RPMI7951 (cell line): ENCODE results near the gene GLRB. TPM values are rescaled to one million over a fixed set of nuclear protein-coding genes. Genes with fewer than 3 reads are reported as not detected.
A peak's percentile ranks its signal among the peaks of the same experiment; 100 is the strongest.
"Not testable (repeated sequence)": the region's sequence is repeated elsewhere in the genome, so short reads cannot be mapped to it uniquely, and the experiment has no call there.

ENCODE experiments used
- DNase-seq: peaks from one replicate; pipeline ENCODE4 v3.0.0-alpha.2; 2012; ENCODE audit warnings: low read depth
- total RNA-seq: library from RNA; depleted of rRNA; stranded (reverse); fragments of >200 nt; shearing (Covaris generic); gene quantifications from 2 replicates; pipeline ENCODE4 v1.2.3, GENCODE V29; 2014

The GLRB gene
- total RNA-seq, 1 experiment from 2014 or later, result 11.1 TPM

GRCh38 chr4:157127571-157127970 is 51.6 kb downstream of the GLRB start:
- no peak for DNase-seq

DNA sequence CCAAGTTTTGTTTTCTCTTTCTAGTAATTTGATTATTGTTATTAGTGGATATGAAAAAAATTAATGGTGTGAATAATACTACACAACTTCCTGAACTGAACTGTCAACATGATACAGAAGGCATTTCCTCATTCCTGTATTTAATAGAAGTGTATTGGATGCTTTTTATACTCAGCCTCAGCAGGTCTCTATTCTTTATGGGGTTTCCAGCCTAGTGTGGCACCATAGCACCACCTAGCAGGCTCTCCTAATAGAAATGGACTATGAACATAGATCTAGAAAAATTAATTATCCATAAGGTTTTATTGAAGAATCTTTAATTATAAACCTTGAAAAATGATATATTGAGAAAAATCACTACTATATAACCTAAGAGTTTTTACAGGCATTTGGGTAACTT is 52.4 kb downstream of the GLRB start:
- peak; percentile 24 for DNase-seq

- no peak for DNase-seq
Measured at GRCh38 chr4:157141976-157142375, 66.0 kb downstream of the GLRB start.

DNA sequence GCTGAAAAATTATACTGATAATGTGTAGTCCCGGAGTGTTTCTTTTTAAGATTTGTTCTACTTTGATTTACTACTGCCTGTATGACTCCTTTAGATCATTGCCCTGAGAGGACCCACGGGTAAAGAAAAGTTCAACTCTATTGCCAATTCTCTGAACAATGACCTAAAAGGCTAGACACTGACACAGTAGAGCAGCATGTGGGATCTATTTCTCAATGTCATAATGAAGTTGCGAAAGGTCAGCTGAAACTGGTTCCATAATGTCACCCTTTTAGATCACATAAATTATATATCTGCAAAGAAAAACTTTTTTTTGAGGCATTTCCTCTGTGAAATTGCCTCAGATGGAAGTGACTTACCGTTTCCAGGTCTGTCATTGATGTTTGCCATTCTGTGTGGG is 67.4 kb downstream of the GLRB start:
- DNase-seq, result no peak

DNA sequence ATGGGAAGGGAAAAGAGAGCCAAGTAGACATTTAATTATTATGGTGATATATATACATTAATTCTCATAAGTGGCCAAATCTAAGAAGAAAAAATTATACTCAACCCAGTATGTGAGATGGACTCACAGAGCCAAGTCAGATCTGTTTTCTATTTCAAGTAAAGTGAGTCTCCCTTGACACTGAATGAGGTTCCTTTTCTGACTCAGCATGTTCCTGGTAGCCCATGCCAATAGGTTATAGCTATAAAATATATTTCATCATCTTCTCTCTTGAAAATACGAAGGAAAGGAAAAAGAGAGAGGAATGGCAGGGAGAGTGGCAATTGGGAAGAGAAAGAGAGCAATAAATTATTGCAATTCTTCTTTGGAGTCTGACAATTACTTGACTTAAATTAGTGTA is 75.8 kb downstream of the GLRB start:
- no peak for DNase-seq

- DNase-seq, result no peak
Measured at GRCh38 chr4:157165935-157166610, 90.1 kb downstream of the GLRB start.

DNA sequence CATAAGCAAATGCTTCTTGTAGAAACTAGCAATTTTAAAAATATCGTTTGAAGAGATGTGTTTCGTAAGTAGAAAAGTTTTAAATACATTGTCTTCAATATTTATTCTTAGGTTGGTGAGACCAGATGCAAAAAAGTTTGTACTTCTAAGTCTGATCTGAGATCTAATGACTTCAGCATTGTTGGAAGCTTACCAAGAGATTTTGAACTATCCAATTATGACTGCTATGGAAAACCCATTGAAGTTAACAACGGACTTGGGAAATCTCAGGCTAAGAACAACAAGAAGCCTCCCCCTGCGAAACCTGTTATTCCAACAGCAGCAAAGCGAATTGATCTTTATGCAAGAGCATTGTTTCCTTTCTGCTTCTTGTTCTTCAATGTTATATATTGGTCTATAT is 94.4 kb downstream of the GLRB start:
- no peak for DNase-seq

GRCh38 chr4:157172011-157172410 is 96.1 kb downstream of the GLRB start:
- peak; percentile 4 for DNase-seq

- not testable (repeated sequence) for DNase-seq
Measured at GRCh38 chr4:157180268-157180667, 104.3 kb downstream of the GLRB start.

GRCh38 chr4:157184300-157184699 is 108.3 kb downstream of the GLRB start:
- DNase-seq, result no peak

GRCh38 chr4:157185363-157185762 is 109.4 kb downstream of the GLRB start:
- DNase-seq, result no peak

DNA sequence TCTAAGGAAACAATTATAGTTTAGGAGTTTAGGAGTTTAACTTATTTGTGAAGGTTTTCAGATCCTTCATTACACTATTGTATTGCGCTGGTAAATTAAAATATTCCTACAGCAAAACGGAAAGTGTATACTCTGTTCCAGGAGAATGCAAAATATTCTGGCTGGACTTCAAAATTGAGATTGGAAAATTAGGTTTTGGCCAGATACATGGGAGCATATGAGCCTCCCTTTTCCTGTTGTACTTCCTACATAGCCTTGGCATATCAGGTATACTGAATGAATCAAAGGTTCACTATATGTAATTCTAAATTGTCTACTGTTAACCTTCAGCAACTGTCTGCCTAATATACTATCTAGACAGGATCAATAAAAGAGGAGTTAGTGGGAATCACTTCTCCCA is 119.4 kb downstream of the GLRB start:
- no peak for DNase-seq

- no peak for DNase-seq
Measured at GRCh38 chr4:157196046-157196445, 120.1 kb downstream of the GLRB start.

DNA sequence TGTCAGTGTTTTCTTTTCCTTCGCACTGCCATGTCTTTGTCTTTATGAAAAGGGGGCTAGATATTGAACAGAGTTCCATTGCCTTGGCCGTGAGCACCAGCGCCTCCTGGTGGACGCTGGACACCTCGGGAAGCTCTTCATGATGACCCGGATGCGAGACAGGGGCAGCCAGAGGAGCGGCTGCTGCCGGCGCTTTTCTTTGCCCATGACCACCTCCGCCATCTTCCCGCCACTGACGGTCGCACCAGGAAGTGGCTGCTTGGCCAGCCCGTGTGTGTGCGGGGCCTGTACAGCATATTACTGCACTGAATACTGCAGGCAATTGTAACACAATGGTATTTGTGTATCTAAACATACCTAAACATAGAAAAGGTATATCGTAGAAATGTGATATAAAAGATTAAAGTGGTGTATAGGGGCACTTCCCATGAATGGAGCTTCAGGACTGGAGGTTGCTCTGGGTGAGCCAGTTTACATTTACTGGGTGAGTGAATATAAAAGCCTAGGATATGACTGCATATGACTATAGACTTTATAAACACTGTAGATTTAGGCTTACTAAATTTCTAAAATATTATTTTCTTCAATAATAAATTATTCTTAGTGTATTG is 128.8 kb downstream of the GLRB start:
- DNase-seq, result peak; percentile 74

DNA sequence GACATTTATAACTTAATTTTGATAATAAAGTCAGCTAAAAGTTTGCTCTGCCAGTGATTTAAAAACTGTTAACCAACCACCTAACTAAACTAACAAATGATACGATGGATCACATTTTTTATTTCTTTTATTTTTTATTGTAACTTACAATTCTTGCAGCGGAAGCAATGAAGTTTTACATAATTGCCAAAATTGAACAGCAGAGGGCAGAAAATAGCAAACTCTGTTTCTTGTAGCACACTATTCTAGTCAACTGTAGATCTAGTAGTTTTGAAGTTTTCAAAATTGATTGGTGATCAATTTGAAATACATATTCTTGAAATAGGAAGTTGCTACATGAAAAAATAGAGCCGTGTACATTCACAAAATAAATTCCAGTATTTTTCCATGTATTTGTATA is 141.8 kb downstream of the GLRB start:
- DNase-seq, result peak; percentile 11

GRCh38 chr4:157219711-157220370 is 143.9 kb downstream of the GLRB start:
- no peak for DNase-seq

DNA sequence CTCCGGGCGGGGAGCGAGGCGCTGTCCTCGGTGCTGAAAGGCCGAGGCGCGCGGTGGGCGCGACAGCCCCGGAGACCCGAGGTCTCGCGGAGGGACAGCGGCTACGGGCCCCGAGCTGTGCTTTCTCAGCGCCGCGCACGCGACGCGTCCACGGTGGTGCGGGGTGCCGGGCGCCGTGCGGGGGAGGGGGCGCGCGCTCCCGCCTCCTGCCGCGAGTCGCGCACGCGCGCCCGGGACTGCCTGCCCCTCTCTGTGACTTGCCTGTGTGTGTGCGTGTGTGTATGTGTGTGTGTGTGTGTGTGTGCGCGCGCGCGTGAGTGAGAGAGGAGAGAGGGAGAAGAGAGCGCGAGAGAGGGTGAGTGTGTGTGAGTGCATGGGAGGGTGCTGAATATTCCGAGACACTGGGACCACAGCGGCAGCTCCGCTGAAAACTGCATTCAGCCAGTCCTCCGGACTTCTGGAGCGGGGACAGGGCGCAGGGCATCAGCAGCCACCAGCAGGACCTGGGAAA is 144.5 kb downstream of the GLRB start, which contains the start of gene GRIA2:
GRIA2 (plus strand) TSS at position 358 of the 511 bp plus-strand sequence. CDS start 315 bp downstream, outside the sequence.
- DNase-seq, result peak; percentile 57

DNA sequence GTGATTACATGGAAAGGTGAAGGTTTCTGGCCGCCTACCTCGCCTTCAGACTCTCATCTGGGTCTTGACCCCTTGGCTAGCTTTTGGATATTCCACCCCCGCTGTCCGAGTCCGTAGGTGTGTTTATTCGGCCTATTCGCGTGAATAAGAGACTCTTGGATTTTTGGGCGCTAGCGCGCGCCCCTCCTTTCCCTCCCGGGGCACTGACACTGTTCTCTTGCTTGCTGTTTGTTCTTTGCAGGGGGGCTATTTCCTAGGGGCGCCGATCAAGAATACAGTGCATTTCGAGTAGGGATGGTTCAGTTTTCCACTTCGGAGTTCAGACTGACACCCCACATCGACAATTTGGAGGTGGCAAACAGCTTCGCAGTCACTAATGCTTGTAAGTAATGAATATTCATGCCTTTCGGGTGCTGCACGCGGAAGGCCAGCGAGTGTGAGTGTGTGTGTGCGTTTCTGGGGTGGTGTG is 145.5 kb downstream of the GLRB start:
- DNase-seq, result no peak
